ENCODE measurements around the gene SLC1A2. TPM values are rescaled to one million over a fixed set of nuclear protein-coding genes. Genes with fewer than 3 reads are reported as not detected.

Gene SLC1A2
- total RNA-seq, 1 experiment from 2014 or later, result 0.25 TPM

DNA sequence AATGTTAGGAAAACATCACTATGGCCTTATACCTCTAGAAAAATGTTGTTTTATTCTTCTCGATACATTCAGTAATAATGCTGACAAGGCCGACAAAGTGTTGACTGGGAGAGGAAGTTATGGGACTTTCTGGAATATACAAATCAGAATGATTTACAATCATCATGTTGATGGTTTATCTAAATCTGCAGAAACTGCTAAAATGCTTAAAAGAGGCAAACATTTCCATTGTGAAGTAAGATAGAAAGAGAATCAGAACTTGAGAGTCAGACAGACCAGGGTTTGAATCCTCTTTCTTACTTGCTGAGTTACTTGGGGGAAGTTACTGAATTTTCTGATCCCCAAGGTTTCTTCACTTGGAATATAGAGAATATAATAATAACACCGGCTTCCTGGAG lies 191.0 kb downstream of the SLC1A2 start:
- ChIA-PET RAD21 (ENCODE audit: low non-redundant PET in 1 of 2, low total read pairs in 2 of 2, uncharacterized antibody in 2 of 2, unreplicated experiment in 2 of 2) (no interaction called here), POLR2A (no interaction called here), CTCF (no interaction called here)
- DNase-seq (ENCODE audit: low read depth, low spot score), result no peak
- TF ChIP-seq TCF7L2 (IDR thresholded peaks at IDR 0.05; ENCODE audit: borderline replicate concordance, extremely low read depth, insufficient read depth, insufficient read length) (no peak), SIN3A (IDR thresholded peaks at IDR 0.05; ENCODE audit: low read depth) (no peak)
- Histone ChIP-seq H3K4me1 (ENCODE audit: control insufficient read depth in 1 of 2, insufficient read depth in 2 of 2, low read length in 2 of 2) (no peaks in the 10 kb centered on the region), H3K9ac (ENCODE audit: low read length) (no peak overlapping the region), H3K4me2 (ENCODE audit: low read length) (no peak overlapping the region), H3K79me2 (ENCODE audit: insufficient read depth, low read length) (no peaks in the 10 kb centered on the region), H3K4me3 (replicated peaks in 1 of 2; ENCODE audit: low read depth in 1 of 2, low read length in 2 of 2) (no peak overlapping the region), H2AFZ (ENCODE audit: low read depth, low read length, poor library complexity, severe bottlenecking) (no peak overlapping the region), H3K9me2 (ENCODE audit: insufficient read depth) (no peaks in the 10 kb centered on the region), H3K27ac (ENCODE audit: low read depth, low read length) (no peak overlapping the region), H3K9me3 (ENCODE audit: control insufficient read depth in 1 of 2, insufficient read depth in 1 of 2, low read depth in 1 of 2, low read length in 2 of 2) (no peaks in the 10 kb centered on the region), H3K36me3 (ENCODE audit: control insufficient read depth in 1 of 2, insufficient read depth in 2 of 2, low read length in 2 of 2) (peaks cover 41 to 52% of the 10 kb centered on the region in 2 experiments), H3K27me3 (ENCODE audit: insufficient read depth, low read length) (no peaks in the 10 kb centered on the region), H4K20me1 (ENCODE audit: insufficient read depth) (no peaks in the 10 kb centered on the region)
- BruUV-seq (replicated peaks), result no TSS peak
- intact Hi-C loops (cut with micrococcal nuclease), result no loop called here
- ATAC-seq, result no peak

DNA sequence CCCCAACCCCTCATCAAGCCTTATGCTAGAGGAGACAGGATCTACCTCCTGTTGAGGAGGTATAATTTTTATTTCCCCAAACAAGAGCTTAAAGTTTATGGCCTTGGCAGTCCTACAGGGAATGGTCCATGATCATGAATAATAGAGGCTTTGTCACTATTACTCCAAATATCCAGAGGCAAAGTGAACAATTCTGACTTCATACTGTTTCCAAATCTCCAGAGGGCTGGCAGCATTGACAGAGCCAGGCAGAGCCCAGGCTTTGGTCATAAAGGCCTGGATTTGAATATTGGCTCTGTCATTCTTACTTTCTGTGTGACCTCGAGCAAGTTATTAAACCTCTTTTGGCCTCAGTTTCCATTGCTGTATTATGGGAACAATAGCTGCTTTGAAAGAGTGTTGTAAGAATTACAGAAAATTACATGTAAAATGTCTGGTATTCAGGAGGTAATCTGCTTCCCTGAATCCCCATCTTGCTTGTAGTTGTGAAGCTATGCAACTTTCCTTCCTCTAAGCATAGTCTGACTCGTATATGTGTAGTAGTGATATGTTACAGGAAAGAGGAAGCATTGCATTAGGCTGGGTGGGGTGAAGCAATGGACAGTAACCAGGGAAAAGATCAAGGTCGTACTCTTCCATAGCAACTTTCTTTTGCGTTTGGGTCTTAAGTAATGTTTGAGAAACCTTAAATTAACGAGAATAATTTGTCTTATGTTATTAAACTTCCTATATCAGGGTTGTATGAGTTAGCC lies 191.6 kb downstream of the SLC1A2 start:
- Histone ChIP-seq H2AFZ (ENCODE audit: low read depth, low read length, poor library complexity, severe bottlenecking) (no peak overlapping the region), H3K36me3 (ENCODE audit: control insufficient read depth in 1 of 2, insufficient read depth in 2 of 2, low read length in 2 of 2) (peaks cover 47 to 57% of the 10 kb centered on the region in 2 experiments), H3K27me3 (ENCODE audit: insufficient read depth, low read length) (no peaks in the 10 kb centered on the region), H3K4me2 (ENCODE audit: low read length) (no peak overlapping the region), H3K4me3 (replicated peaks in 1 of 2; ENCODE audit: low read depth in 1 of 2, low read length in 2 of 2) (no peak overlapping the region), H3K27ac (ENCODE audit: low read depth, low read length) (no peak overlapping the region), H3K9me2 (ENCODE audit: insufficient read depth) (no peaks in the 10 kb centered on the region), H4K20me1 (ENCODE audit: insufficient read depth) (no peaks in the 10 kb centered on the region), H3K4me1 (ENCODE audit: control insufficient read depth in 1 of 2, insufficient read depth in 2 of 2, low read length in 2 of 2) (no peaks in the 10 kb centered on the region), H3K79me2 (ENCODE audit: insufficient read depth, low read length) (no peaks in the 10 kb centered on the region), H3K9ac (ENCODE audit: low read length) (no peak overlapping the region), H3K9me3 (ENCODE audit: control insufficient read depth in 1 of 2, insufficient read depth in 1 of 2, low read depth in 1 of 2, low read length in 2 of 2) (no peaks in the 10 kb centered on the region)
- CTCF ChIA-PET, result interaction anchor here (1.5 kb wide), 1 partner anchor 10 kb away, joined by 4 read pairs; no protein-coding TSS in a partner anchor
- POLR2A ChIA-PET, result no interaction called here
- intact Hi-C loops (cut with micrococcal nuclease), result no loop called here
- DNase-seq (ENCODE audit: low read depth, low spot score) (no peak), ATAC-seq (no peak)
- RAD21 ChIA-PET (ENCODE audit: low non-redundant PET in 1 of 2, low total read pairs in 2 of 2, uncharacterized antibody in 2 of 2, unreplicated experiment in 2 of 2), result no interaction called here
- no TSS peak for BruUV-seq (replicated peaks)
- TF ChIP-seq FOSL1 (IDR thresholded peaks at IDR 0.05; ENCODE audit: low read depth) (no peak), ZBTB33 (IDR thresholded peaks at IDR 0.05; ENCODE audit: extremely low read depth, insufficient replicate concordance, low read length) (no peak), EZH2 (IDR thresholded peaks at IDR 0.05) (no peak), ELF1 (IDR thresholded peaks at IDR 0.05; ENCODE audit: borderline replicate concordance, low read depth) (no peak), YY1 (IDR thresholded peaks at IDR 0.05; ENCODE audit: extremely low read depth, insufficient replicate concordance, low read depth, low read length) (no peak), POLR2A (IDR thresholded peaks at IDR 0.05; ENCODE audit: borderline replicate concordance, extremely low read depth, insufficient read depth, insufficient read length) (no peak), MAX (IDR thresholded peaks at IDR 0.05) (no peak), SP1 (IDR thresholded peaks at IDR 0.05; ENCODE audit: low read depth) (no peak), SRF (IDR thresholded peaks at IDR 0.05; ENCODE audit: low read depth) (no peak), RAD21 (IDR thresholded peaks at IDR 0.05; ENCODE audit: low read depth) (no peak), CBX3 (IDR thresholded peaks at IDR 0.05; ENCODE audit: low read depth) (no peak)
- TF ChIP-seq, protein P1, sequence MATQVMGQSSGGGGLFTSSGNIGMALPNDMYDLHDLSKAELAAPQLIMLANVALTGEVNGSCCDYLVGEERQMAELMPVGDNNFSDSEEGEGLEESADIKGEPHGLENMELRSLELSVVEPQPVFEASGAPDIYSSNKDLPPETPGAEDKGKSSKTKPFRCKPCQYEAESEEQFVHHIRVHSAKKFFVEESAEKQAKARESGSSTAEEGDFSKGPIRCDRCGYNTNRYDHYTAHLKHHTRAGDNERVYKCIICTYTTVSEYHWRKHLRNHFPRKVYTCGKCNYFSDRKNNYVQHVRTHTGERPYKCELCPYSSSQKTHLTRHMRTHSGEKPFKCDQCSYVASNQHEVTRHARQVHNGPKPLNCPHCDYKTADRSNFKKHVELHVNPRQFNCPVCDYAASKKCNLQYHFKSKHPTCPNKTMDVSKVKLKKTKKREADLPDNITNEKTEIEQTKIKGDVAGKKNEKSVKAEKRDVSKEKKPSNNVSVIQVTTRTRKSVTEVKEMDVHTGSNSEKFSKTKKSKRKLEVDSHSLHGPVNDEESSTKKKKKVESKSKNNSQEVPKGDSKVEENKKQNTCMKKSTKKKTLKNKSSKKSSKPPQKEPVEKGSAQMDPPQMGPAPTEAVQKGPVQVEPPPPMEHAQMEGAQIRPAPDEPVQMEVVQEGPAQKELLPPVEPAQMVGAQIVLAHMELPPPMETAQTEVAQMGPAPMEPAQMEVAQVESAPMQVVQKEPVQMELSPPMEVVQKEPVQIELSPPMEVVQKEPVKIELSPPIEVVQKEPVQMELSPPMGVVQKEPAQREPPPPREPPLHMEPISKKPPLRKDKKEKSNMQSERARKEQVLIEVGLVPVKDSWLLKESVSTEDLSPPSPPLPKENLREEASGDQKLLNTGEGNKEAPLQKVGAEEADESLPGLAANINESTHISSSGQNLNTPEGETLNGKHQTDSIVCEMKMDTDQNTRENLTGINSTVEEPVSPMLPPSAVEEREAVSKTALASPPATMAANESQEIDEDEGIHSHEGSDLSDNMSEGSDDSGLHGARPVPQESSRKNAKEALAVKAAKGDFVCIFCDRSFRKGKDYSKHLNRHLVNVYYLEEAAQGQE (IDR thresholded peaks at IDR 0.05; ENCODE audit: low read depth), result no peak
- TF ChIP-seq, protein P2, sequence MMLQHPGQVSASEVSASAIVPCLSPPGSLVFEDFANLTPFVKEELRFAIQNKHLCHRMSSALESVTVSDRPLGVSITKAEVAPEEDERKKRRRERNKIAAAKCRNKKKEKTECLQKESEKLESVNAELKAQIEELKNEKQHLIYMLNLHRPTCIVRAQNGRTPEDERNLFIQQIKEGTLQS (IDR thresholded peaks at IDR 0.05), result no peak

Measured in HCT116 (cell line).